Stomach (tissue), 9 donors: Measurements from ENCODE around the gene FBXL16. TPM values are rescaled to one million over a fixed set of nuclear protein-coding genes. Genes with fewer than 3 reads are reported as not detected.
A peak's percentile ranks its signal among the peaks of the same experiment; 100 is the strongest.

Source experiments
- DNase-seq, 2 donors: peaks; one replicate each; pipeline versions ENCODE4 v3.0.0 to v3.0.0-alpha.2; 2013 to 2019
- H3K27ac ChIP-seq, 5 donors: fragments of 200-600 bp in 4 of 5; sonication (generic) in 4 of 5; one replicate each; pipeline ENCODE4 v1.5.1; 2013 to 2019; ENCODE audit warnings: mild to moderate bottlenecking in 1 of 5, moderate library complexity in 1 of 5
- H3K27me3 ChIP-seq, 3 donors: fragments of 200-600 bp; sonication (generic); one replicate each; pipeline ENCODE4 v1.5.1; 2017 to 2019; ENCODE audit warnings: mixed run types in 1 of 3
- H3K36me3 ChIP-seq, 4 donors: fragments of 200-600 bp; sonication (generic); 1 replicate in 3 of 4; 2 replicates in 1 of 4; pipeline ENCODE4 v1.5.1; 2016 to 2019
- H3K4me1 ChIP-seq, 4 donors: fragments of 200-600 bp; sonication (generic); one replicate each; pipeline ENCODE4 v1.5.1; 2016 to 2019
- H3K4me3 ChIP-seq, 4 donors: fragments of 200-600 bp; sonication (generic) in 3 of 4; one replicate each; pipeline ENCODE4 v1.5.1; 2016 to 2019; ENCODE audit warnings: mild to moderate bottlenecking in 1 of 4
- H3K9me3 ChIP-seq, 4 donors: fragments of 200-600 bp; sonication (generic); one replicate each; pipeline ENCODE4 v1.5.1; 2016 to 2019
- CTCF ChIP-seq, 7 experiments: fragments of 450-650 bp in 4 of 7; fragments of 200-600 bp in 3 of 7; sonication (generic) in 3 of 7; IDR thresholded peaks; one replicate each; pipeline ENCODE4 v1.5.1; 2016 to 2019; ENCODE audit warnings: antibody characterized with exemption in 7 of 7, control low read depth in 2 of 7, mild to moderate bottlenecking in 1 of 7
- EP300 ChIP-seq: sonication (generic); formaldehyde crosslinking; IDR thresholded peaks from one replicate; pipeline ENCODE4 v1.6.1; 2017; ENCODE audit warnings: antibody characterized with exemption
- POLR2A ChIP-seq, 4 donors: fragments of 450-650 bp; IDR thresholded peaks; one replicate each; pipeline ENCODE4 v1.6.1; 2016; ENCODE audit warnings: antibody characterized with exemption in 4 of 4, control low read depth in 2 of 4, mild to moderate bottlenecking in 1 of 4, moderate library complexity in 1 of 4
- POLR2AphosphoS5 ChIP-seq, 3 donors: sonication (generic); formaldehyde crosslinking; IDR thresholded peaks; one replicate each; pipeline ENCODE4 v1.6.1; 2016; ENCODE audit warnings: antibody characterized with exemption in 3 of 3
- WGBS, 5 donors: extraction: QIAGEN DNeasy Blood & Tissue Kit in 3 of 5; methylation state at CpG; one replicate each; pipeline versions ENCODE4 v1.1.5 to v1.1.7; 2013 to 2018; 5-methylcytosine and 5-hydroxymethylcytosine counted together
- intact Hi-C: fragments of 100-400 bp; cut with DNase I; formaldehyde crosslinking; loops from one replicate; pipeline ENCODE4 v1.15.1; 2023; ENCODE audit warnings: low total_unique reads
- polyA plus RNA-seq, 3 donors: library from polyadenylated mRNA; stranded (reverse); fragments of 200-250 nt; gene quantifications; one replicate each; pipeline ENCODE4 v1.2.3, GENCODE V29; 2013
- total RNA-seq, 5 donors: library from RNA; depleted of rRNA; stranded (reverse); fragments of >200 nt; gene quantifications; one replicate each; pipeline versions ENCODE4 v1.1.0 to v1.2.3, GENCODE V29; 2014 to 2016
- donor health status: healthy with polysubstance abuse.
- donor health status: Bipolar disorder and iron deficiency.
- donor health status: healthy.

The FBXL16 gene
- total and polyA plus RNA-seq, 8 donors, result 0.37 to 3.6 (median 0.72) TPM; not detected in 3

- no peak for DNase-seq
Observed at GRCh38 chr16:681746-682427, 23.7 kb downstream of the FBXL16 start.

DNA sequence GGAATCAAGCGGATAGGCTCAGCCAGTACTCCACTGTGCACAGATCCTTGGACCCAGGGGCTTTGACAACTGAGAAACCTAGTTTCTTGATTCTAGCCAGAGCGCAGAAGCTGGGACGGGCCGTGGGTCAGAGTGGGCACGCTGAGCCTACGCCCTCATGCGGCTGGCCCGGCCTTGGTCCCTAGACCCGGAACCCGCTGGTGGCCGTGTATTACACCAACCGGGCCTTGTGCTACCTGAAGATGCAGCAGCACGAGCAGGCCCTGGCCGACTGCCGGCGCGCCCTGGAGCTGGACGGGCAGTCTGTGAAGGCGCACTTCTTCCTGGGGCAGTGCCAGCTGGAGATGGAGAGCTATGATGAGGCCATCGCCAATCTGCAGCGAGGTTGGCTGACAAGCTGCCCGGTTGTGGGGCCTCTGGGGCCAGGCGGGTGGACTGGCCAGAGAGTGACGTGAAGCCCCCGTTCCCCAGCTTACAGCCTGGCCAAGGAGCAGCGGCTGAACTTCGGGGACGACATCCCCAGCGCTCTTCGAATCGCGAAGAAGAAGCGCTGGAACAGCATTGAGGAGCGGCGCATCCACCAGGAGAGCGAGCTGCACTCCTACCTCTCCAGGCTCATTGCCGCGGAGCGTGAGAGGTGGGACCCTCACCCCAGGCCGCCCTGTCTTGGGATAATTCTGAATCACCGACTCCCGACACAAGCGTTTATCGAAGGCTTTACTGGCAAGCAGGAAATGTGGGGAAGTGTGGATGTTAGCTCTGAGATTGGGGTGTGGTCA lies 24.4 kb downstream of the FBXL16 start:
- Histone ChIP-seq H3K36me3 (peaks cover 20 to 33% (median 24%) of the 10 kb centered on the region in 4 donors), H3K4me1 (peaks cover 49 to 82% (median 80%) of the 10 kb centered on the region in 4 donors), H3K27ac (peak overlapping the region; percentile 93 to 97 (median 95)), H3K27me3 (peaks cover 0 to 5% (median 0%) of the 10 kb centered on the region in 3 donors), H3K4me3 (peak overlapping the region; percentile 88 to 93 (median 88)), H3K9me3 (no peaks in the 10 kb centered on the region)
- intact Hi-C loops, result no loop called here
- peak; percentile 51 to 58 for DNase-seq
- 31 to 59% (median 41%) methylated on average over 25 to 44 of the region's 44 CpGs for WGBS, 5 donors
- TF ChIP-seq POLR2AphosphoS5 (IDR thresholded peaks at IDR 0.05) (peak in 1 of 3 donors; percentile 50), POLR2A (IDR thresholded peaks at IDR 0.05) (no peak)

More at GRCh38 chr16:681746-682427, 23.7 kb downstream of the FBXL16 start:
- TF ChIP-seq EP300 (no peak), POLR2AphosphoS5 (IDR thresholded peaks at IDR 0.05) (no peak), POLR2A (IDR thresholded peaks at IDR 0.05) (no peak), CTCF (IDR thresholded peaks at IDR 0.05) (no peak)
- Histone ChIP-seq H3K27ac (peak overlapping the region in 1 of 5 donors; percentile 93), H3K27me3 (no peaks in the 10 kb centered on the region), H3K4me1 (peaks cover 43 to 81% (median 76%) of the 10 kb centered on the region in 4 donors), H3K36me3 (peaks cover 26 to 40% (median 30%) of the 10 kb centered on the region in 4 donors), H3K9me3 (no peaks in the 10 kb centered on the region), H3K4me3 (peak overlapping the region in 2 of 4 donors; percentile 88 to 89)
- intact Hi-C loops, result no loop called here
- WGBS, 5 donors, result 71 to 81% (median 73%) methylated on average over 17 to 28 of the region's 28 CpGs

DNA sequence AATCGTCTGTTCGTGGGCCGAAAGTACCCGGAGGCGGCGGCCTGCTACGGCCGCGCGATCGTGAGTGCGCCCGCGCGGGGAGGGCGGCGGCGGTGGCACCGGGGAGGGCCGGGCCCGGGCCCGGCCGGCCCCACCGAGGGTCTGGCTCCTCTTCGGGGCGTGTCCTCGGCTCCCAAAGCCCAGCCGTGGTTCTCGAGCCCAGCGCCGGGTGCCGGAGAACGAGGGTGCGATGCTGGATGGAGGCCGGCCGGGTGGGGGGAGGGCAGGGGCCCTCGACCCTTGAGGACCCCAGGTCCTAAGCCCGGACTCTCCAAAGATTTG lies 25.0 kb downstream of the FBXL16 start:
- Histone ChIP-seq H3K9me3 (no peaks in the 10 kb centered on the region), H3K4me3 (peak overlapping the region; percentile 88 to 93 (median 88)), H3K27me3 (peaks cover 0 to 10% (median 0%) of the 10 kb centered on the region in 3 donors), H3K36me3 (peaks cover 20 to 27% (median 24%) of the 10 kb centered on the region in 4 donors), H3K4me1 (peaks cover 55 to 82% (median 80%) of the 10 kb centered on the region in 4 donors), H3K27ac (peak overlapping the region; percentile 93 to 97 (median 95))
- 0 to 1% (median 1%) methylated on average over 12 to 38 of the region's 38 CpGs for WGBS, 5 donors
- intact Hi-C loops, result no loop called here
- no peak for TF ChIP-seq EP300
- DNase-seq, result no peak

GRCh38 chr16:679814-680624 lies 25.6 kb downstream of the FBXL16 start, which contains the start of gene STUB1:
TSS of gene STUB1 (plus strand) at chr16:680410. CDS start at chr16:680526, 116 bp downstream.
- Histone ChIP-seq H3K27me3 (peaks cover 0 to 16% (median 0%) of the 10 kb centered on the region in 3 donors), H3K4me3 (peak within 1 kb of the TSS; percentile 88 to 93 (median 88)), H3K36me3 (peaks cover 20 to 25% (median 21%) of the 10 kb centered on the region in 4 donors), H3K27ac (peak within 1 kb of the TSS; percentile 93 to 97 (median 95)), H3K9me3 (no peaks in the 10 kb centered on the region), H3K4me1 (peaks cover 57 to 82% (median 80%) of the 10 kb centered on the region in 4 donors)
- TF ChIP-seq POLR2A (IDR thresholded peaks at IDR 0.05) (no peak), POLR2AphosphoS5 (IDR thresholded peaks at IDR 0.05) (peak; percentile 14 to 83 (median 66)), CTCF (IDR thresholded peaks at IDR 0.05) (no peak), EP300 (no peak)
- intact Hi-C loops, result no loop called here
- DNase-seq, result peak; percentile 89 to 95
- 0 to 1% (median 0%) methylated on average over 11 to 91 of the region's 91 CpGs for WGBS, 5 donors
